Measurements from ENCODE around the gene SIT1.
"Not testable (repeated sequence)": the region's sequence is repeated elsewhere in the genome, so short reads cannot be mapped to it uniquely, and the experiment has no call there.

SIT1 gene

DNA sequence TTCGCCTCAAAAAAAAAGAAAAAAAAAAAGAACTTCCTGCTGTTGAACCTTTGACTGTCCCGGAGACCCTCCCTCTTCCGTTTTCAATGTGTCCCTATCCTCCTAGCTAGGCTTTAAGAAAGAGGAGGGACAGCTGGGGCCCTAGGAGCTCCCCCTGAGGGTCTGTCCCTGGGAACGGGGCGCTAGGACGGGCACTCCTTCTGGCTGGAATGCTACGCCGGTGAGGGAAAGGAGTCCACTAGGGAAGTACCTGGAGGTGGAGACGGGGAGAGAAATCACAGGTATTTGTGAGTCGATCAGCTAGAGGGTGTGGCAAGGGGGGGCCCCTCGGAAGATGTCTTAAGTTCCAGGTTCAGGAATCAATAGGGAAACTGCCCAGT is 4.6 kb downstream of the SIT1 start:
- peaks cover 17% of the 10 kb centered on the region; the same call in 1 of the 2 replicates for H3K4me1 ChIP-seq (ENCODE audit: control insufficient read depth, insufficient read depth, low read length)
- peak overlapping the region; percentile 45; the same call in 1 of the 2 replicates for H3K9ac ChIP-seq (ENCODE audit: low read depth, low read length)
- H3K36me3 ChIP-seq (ENCODE audit: control insufficient read depth, insufficient read depth, low read length), result no peaks in the 10 kb centered on the region
- H3K9me3 ChIP-seq (ENCODE audit: control insufficient read depth, insufficient read depth, low read length), result no peaks in the 10 kb centered on the region
- H3K4me3 ChIP-seq (ENCODE audit: low read depth, low read length), result peak overlapping the region; percentile 93
- no peaks in the 10 kb centered on the region for H3K27me3 ChIP-seq (ENCODE audit: control insufficient read depth, insufficient read depth, low read length)
- H3K27ac ChIP-seq (ENCODE audit: low read depth, low read length), result peak overlapping the region; percentile 50

DNA sequence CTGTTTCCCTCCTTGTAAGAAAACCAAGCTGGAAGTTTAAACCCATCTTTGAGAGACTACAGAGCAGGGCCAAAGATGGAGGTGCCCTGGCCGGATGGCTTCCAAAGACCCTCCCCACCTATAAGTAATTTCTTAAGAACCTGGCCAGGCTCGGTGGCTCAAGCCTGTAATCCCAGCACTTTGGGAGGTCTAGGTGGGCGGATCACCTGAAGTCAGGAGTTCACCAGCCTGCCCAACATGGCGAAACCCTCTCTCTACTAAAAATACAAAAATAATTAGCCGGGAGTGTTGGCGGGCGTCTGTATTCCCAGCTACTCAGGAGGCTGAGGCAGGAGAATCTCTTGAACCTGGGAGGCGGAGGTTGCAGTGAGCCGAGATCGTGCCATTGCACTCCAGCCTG is 5.0 kb downstream of the SIT1 start:
- H3K36me3 ChIP-seq (ENCODE audit: control insufficient read depth, insufficient read depth, low read length); H3K9ac ChIP-seq (ENCODE audit: low read depth, low read length); H3K9me3 ChIP-seq (ENCODE audit: control insufficient read depth, insufficient read depth, low read length); H3K27me3 ChIP-seq (ENCODE audit: control insufficient read depth, insufficient read depth, low read length): not testable (repeated sequence)
- Histone ChIP-seq H3K27ac (ENCODE audit: low read depth, low read length) (peak overlapping the region; percentile 50), H3K4me1 (ENCODE audit: control insufficient read depth, insufficient read depth, low read length) (peaks cover 13% of the 10 kb centered on the region; the same call in 1 of the 2 replicates), H3K4me3 (ENCODE audit: low read depth, low read length) (peak overlapping the region; percentile 93)

- H3K27ac ChIP-seq (ENCODE audit: low read depth, low read length), result no peak overlapping the region
- no peaks in the 10 kb centered on the region for H3K9me3 ChIP-seq (ENCODE audit: control insufficient read depth, insufficient read depth, low read length)
- no peaks in the 10 kb centered on the region for H3K27me3 ChIP-seq (ENCODE audit: control insufficient read depth, insufficient read depth, low read length)
- H3K9ac ChIP-seq (ENCODE audit: low read depth, low read length), result no peak overlapping the region
- 0 out of 2 replicates have a peak, but pooled peaks cover 4% of the 10 kb centered on the region for H3K4me1 ChIP-seq (ENCODE audit: control insufficient read depth, insufficient read depth, low read length)
- no peak overlapping the region for H3K4me3 ChIP-seq (ENCODE audit: low read depth, low read length)
- no peaks in the 10 kb centered on the region for H3K36me3 ChIP-seq (ENCODE audit: control insufficient read depth, insufficient read depth, low read length)
Measured at GRCh38 chr9:35643046-35643445, 7.7 kb downstream of the SIT1 start.

- H3K9me3 ChIP-seq (ENCODE audit: control insufficient read depth, insufficient read depth, low read length); H3K36me3 ChIP-seq (ENCODE audit: control insufficient read depth, insufficient read depth, low read length); H3K4me3 ChIP-seq (ENCODE audit: low read depth, low read length); H3K9ac ChIP-seq (ENCODE audit: low read depth, low read length); H3K4me1 ChIP-seq (ENCODE audit: control insufficient read depth, insufficient read depth, low read length); H3K27ac ChIP-seq (ENCODE audit: low read depth, low read length); H3K27me3 ChIP-seq (ENCODE audit: control insufficient read depth, insufficient read depth, low read length): not testable (repeated sequence)
Measured at GRCh38 chr9:35641478-35641877, 9.3 kb downstream of the SIT1 start.

- H3K36me3 ChIP-seq (ENCODE audit: control insufficient read depth, insufficient read depth, low read length); H3K9ac ChIP-seq (ENCODE audit: low read depth, low read length); H3K27ac ChIP-seq (ENCODE audit: low read depth, low read length); H3K9me3 ChIP-seq (ENCODE audit: control insufficient read depth, insufficient read depth, low read length); H3K4me3 ChIP-seq (ENCODE audit: low read depth, low read length); H3K4me1 ChIP-seq (ENCODE audit: control insufficient read depth, insufficient read depth, low read length); H3K27me3 ChIP-seq (ENCODE audit: control insufficient read depth, insufficient read depth, low read length): not testable (repeated sequence)
Measured at GRCh38 chr9:35640431-35640830, 10.3 kb downstream of the SIT1 start.

GRCh38 chr9:35639631-35640030 is 11.1 kb downstream of the SIT1 start:
- Histone ChIP-seq H3K9me3 (ENCODE audit: control insufficient read depth, insufficient read depth, low read length) (no peaks in the 10 kb centered on the region), H3K27me3 (ENCODE audit: control insufficient read depth, insufficient read depth, low read length) (no peaks in the 10 kb centered on the region), H3K27ac (ENCODE audit: low read depth, low read length) (no peak overlapping the region), H3K4me1 (ENCODE audit: control insufficient read depth, insufficient read depth, low read length) (no peaks in the 10 kb centered on the region), H3K36me3 (ENCODE audit: control insufficient read depth, insufficient read depth, low read length) (no peaks in the 10 kb centered on the region), H3K4me3 (ENCODE audit: low read depth, low read length) (no peak overlapping the region), H3K9ac (ENCODE audit: low read depth, low read length) (no peak overlapping the region)

DNA sequence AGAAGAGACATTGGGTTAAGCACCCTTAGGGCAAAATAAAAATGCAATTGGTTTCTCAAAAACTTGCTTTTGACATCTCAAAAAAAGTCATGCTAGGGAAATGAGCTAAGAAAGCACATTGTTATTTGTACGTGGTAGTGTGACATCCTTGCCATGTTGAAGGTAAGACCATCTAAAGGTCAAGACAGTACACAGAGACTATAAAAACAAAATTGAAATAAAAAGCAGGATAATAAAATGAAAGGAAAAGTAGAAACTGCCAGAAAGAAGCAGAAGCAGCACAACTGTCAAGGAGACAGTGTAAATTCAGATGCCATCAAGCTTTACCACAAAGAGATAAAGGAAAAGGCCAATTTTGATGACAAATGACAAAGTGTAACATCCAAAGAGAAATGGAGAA is 11.5 kb downstream of the SIT1 start:
- H3K9ac ChIP-seq (ENCODE audit: low read depth, low read length); H3K9me3 ChIP-seq (ENCODE audit: control insufficient read depth, insufficient read depth, low read length); H3K4me3 ChIP-seq (ENCODE audit: low read depth, low read length); H3K27me3 ChIP-seq (ENCODE audit: control insufficient read depth, insufficient read depth, low read length); H3K27ac ChIP-seq (ENCODE audit: low read depth, low read length); H3K36me3 ChIP-seq (ENCODE audit: control insufficient read depth, insufficient read depth, low read length); H3K4me1 ChIP-seq (ENCODE audit: control insufficient read depth, insufficient read depth, low read length): not testable (repeated sequence)

DNA sequence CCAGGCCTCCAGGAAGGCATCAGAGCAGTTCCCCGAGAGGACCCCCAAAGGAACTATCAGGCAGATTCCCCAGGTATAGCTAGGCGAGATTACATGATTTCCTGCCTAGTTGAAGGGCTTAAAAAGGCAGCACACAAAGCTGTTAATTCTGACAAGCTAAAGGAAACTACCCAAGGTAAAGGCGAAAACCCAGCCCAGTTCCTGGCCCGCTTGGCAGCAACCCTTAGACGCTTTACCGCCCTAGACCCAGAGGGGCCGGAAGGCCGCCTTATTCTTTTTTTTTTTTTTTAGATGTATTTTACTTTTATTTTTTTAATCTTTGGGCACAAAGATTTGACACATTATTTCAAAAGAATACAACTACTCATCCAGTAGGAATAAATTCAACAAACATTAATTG is 12.0 kb downstream of the SIT1 start:
- not testable (repeated sequence) for H3K36me3 ChIP-seq (ENCODE audit: control insufficient read depth, insufficient read depth, low read length); H3K4me3 ChIP-seq (ENCODE audit: low read depth, low read length); H3K9me3 ChIP-seq (ENCODE audit: control insufficient read depth, insufficient read depth, low read length); H3K4me1 ChIP-seq (ENCODE audit: control insufficient read depth, insufficient read depth, low read length); H3K9ac ChIP-seq (ENCODE audit: low read depth, low read length); H3K27me3 ChIP-seq (ENCODE audit: control insufficient read depth, insufficient read depth, low read length); H3K27ac ChIP-seq (ENCODE audit: low read depth, low read length)

DNA sequence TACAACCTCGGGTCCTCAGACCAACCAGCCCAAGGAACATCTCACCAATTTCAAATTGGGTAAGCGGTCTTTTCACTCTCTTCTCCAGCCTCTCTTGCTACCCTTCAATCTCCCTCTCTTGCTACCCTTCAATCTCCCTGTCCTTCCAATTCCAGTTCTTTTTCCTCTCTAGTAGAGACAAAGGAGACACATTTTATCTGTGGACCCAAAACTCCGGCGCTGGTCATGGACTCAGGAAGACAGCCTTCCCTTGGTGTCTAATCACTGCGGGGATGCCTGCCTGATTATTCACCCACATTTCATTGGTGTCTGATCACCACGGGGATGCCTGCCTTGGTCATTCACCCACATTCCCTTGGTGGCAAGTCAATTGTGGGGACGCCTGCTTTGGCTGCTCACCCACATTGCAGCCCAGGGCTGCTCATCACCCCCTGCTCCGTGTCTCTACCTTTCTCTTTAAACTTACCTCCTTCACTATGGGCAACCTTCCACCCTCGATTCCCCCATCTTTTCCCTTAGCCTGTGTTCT is 13.2 kb downstream of the SIT1 start:
- H3K4me1 ChIP-seq (ENCODE audit: control insufficient read depth, insufficient read depth, low read length); H3K27me3 ChIP-seq (ENCODE audit: control insufficient read depth, insufficient read depth, low read length); H3K36me3 ChIP-seq (ENCODE audit: control insufficient read depth, insufficient read depth, low read length); H3K27ac ChIP-seq (ENCODE audit: low read depth, low read length); H3K4me3 ChIP-seq (ENCODE audit: low read depth, low read length); H3K9me3 ChIP-seq (ENCODE audit: control insufficient read depth, insufficient read depth, low read length); H3K9ac ChIP-seq (ENCODE audit: low read depth, low read length): not testable (repeated sequence)

- not testable (repeated sequence) for H3K4me3 ChIP-seq (ENCODE audit: low read depth, low read length); H3K4me1 ChIP-seq (ENCODE audit: control insufficient read depth, insufficient read depth, low read length); H3K36me3 ChIP-seq (ENCODE audit: control insufficient read depth, insufficient read depth, low read length); H3K9ac ChIP-seq (ENCODE audit: low read depth, low read length); H3K27ac ChIP-seq (ENCODE audit: low read depth, low read length); H3K9me3 ChIP-seq (ENCODE audit: control insufficient read depth, insufficient read depth, low read length); H3K27me3 ChIP-seq (ENCODE audit: control insufficient read depth, insufficient read depth, low read length)
Measured at GRCh38 chr9:35636877-35637246, 13.9 kb downstream of the SIT1 start.

GRCh38 chr9:35636135-35636876 is 14.4 kb downstream of the SIT1 start:
- Histone ChIP-seq H3K27ac (ENCODE audit: low read depth, low read length) (no peak overlapping the region), H3K9me3 (ENCODE audit: control insufficient read depth, insufficient read depth, low read length) (no peaks in the 10 kb centered on the region), H3K4me3 (ENCODE audit: low read depth, low read length) (no peak overlapping the region), H3K27me3 (ENCODE audit: control insufficient read depth, insufficient read depth, low read length) (no peaks in the 10 kb centered on the region), H3K4me1 (ENCODE audit: control insufficient read depth, insufficient read depth, low read length) (no peaks in the 10 kb centered on the region), H3K9ac (ENCODE audit: low read depth, low read length) (no peak overlapping the region), H3K36me3 (ENCODE audit: control insufficient read depth, insufficient read depth, low read length) (no peaks in the 10 kb centered on the region)
